ENCODE results near the gene FSD1. TPM values are rescaled to one million over a fixed set of nuclear protein-coding genes. Genes with fewer than 3 reads are reported as not detected.

The FSD1 gene
- total and polyA plus RNA-seq, 10 of the 15 experiments (the other 5 are each of a cell fraction or from before 2014, with no cell fraction given): 0.15 to 5.1 (median 4.0) TPM; not detected in 1

GRCh38 chr19:4278010-4278409 is 26.4 kb upstream of the FSD1 start:
- RAD21 ChIA-PET (ENCODE audit: unreplicated experiment): no interaction called here
- H3K27ac ChIP-seq (ENCODE audit: control insufficient read depth, insufficient read depth): no peak overlapping the region
- no peaks in the 10 kb centered on the region for H3K79me2 ChIP-seq (ENCODE audit: control insufficient read depth, insufficient read depth, low read length)
- H3K4me1 ChIP-seq (ENCODE audit: control insufficient read depth, insufficient read depth, low read length): no peaks in the 10 kb centered on the region
- CTCF ChIA-PET: interaction anchor here (4.1 kb wide), 1 partner anchor 11 kb away, joined by 18 read pairs; no protein-coding TSS in a partner anchor
- intact Hi-C loops (cut with micrococcal nuclease; ENCODE audit: unreplicated experiment) (no loop called here), in situ Hi-C loops (cut with MboI) (no loop called here)
- no peaks in the 10 kb centered on the region for H4K20me1 ChIP-seq (ENCODE audit: control insufficient read depth, insufficient read depth)
- DNase-seq (ENCODE audit: low read depth, low spot score) (no peak), ATAC-seq (no peak), FAIRE-seq (no peak)
- 0% methylated on average over 4 of the region's 4 CpGs for WGBS (ENCODE audit: insufficient coverage, insufficient replicate concordance, low lambda C conversion rate, missing lambda C conversion rate)
- H3K27me3 ChIP-seq (replicated peaks in 1 of 2; ENCODE audit: control insufficient read depth in 2 of 2, insufficient read depth in 2 of 2, low read length in 1 of 2): no peaks in the 10 kb centered on the region; a peak in 2 of 4 replicates
- SMC1A ChIA-PET (ENCODE audit: uncharacterized antibody, unreplicated experiment): no interaction called here
- POLR2A ChIA-PET: no interaction called here
- H3K36me3 ChIP-seq (ENCODE audit: control insufficient read depth in 2 of 2, insufficient read depth in 2 of 2, low read length in 1 of 2): no peaks in the 10 kb centered on the region
- BruUV-seq (replicated peaks): no TSS peak
- no peak overlapping the region for H2AFZ ChIP-seq (ENCODE audit: control insufficient read depth, low read depth, low read length)
- TF ChIP-seq SPI1 (IDR thresholded peaks at IDR 0.05; ENCODE audit: borderline replicate concordance, insufficient read depth, low read depth, low read length): no peak
- TF ChIP-seq ATF2 (IDR thresholded peaks at IDR 0.05; ENCODE audit: low read length): no peak
- no peak for TF ChIP-seq USF1 (IDR thresholded peaks at IDR 0.05; ENCODE audit: borderline replicate concordance, extremely low read length, insufficient read depth, low read depth, low read length)
- no peak for TF ChIP-seq IKZF1 (conservative IDR thresholded peaks at IDR 0.05)
- no peak for TF ChIP-seq RBBP5 (conservative IDR thresholded peaks at IDR 0.05)
- no peak for TF ChIP-seq SMAD5 (IDR thresholded peaks at IDR 0.05; ENCODE audit: low read depth)
- no peak for TF ChIP-seq NFYA (IDR thresholded peaks at IDR 0.05; ENCODE audit: borderline replicate concordance, low read depth, low read length)
- no peak for TF ChIP-seq IRF4 (IDR thresholded peaks at IDR 0.05; ENCODE audit: low read depth, low read length)
- no peak for TF ChIP-seq EZH2 (IDR thresholded peaks at IDR 0.05; ENCODE audit: borderline replicate concordance, control insufficient read depth, low read depth, low read length)
- no peak for TF ChIP-seq SUPT20H (IDR thresholded peaks at IDR 0.05; ENCODE audit: borderline replicate concordance, control insufficient read depth, low read depth, low read length)
- H3K4me3 ChIP-seq: no peak overlapping the region
- no peak overlapping the region for H3K4me2 ChIP-seq (ENCODE audit: control insufficient read depth, insufficient read depth)
- no peak overlapping the region for H3K9ac ChIP-seq (ENCODE audit: control insufficient read depth, insufficient read depth, low read length)
- no peaks in the 10 kb centered on the region for H3K9me3 ChIP-seq (replicated peaks; ENCODE audit: control insufficient read depth, insufficient read depth, low read length)
